Activated B cell treated with CpG ODN at 0.5 μM for 24 hours (primary cell): ENCODE measurements around the gene HHIPL1. TPM values are rescaled to one million over a fixed set of nuclear protein-coding genes. Genes with fewer than 3 reads are reported as not detected.

Source experiments
- ATAC-seq: fragments of 200-7000 bp; cut with Tn5 transposase; one replicate; pipeline ENCODE4 v1.10.0; 2021; ENCODE audit warnings: low read depth, mild to moderate bottlenecking, moderate library complexity
- CTCF ChIA-PET: fragments of 350-600 bp; sonication (Branson Sonifier 250); formaldehyde crosslinking; loops from one replicate; lab custom pipeline; 2021; ENCODE audit warnings: antibody characterized with exemption; lab: Charles Lee
- POLR2A ChIA-PET: fragments of 350-600 bp; sonication (Branson Sonifier 250); formaldehyde crosslinking; loops from one replicate; lab custom pipeline; 2021; ENCODE audit warnings: antibody characterized with exemption; lab: Charles Lee
- DNase-seq: peaks from one replicate; pipeline ENCODE4 v3.0.0; 2022
- H3K27ac Mint-ChIP-seq: one replicate; pipeline ENCODE4 v1.8.0; 2020; ENCODE audit warnings: mixed read lengths
- H3K27me3 Mint-ChIP-seq: one replicate; pipeline ENCODE4 v1.8.0; 2021; ENCODE audit warnings: mixed read lengths
- H3K36me3 Mint-ChIP-seq: one replicate; pipeline ENCODE4 v1.8.0; 2021; ENCODE audit warnings: low read depth, mixed read lengths
- H3K4me1 Mint-ChIP-seq: one replicate; pipeline ENCODE4 v1.8.0; 2021; ENCODE audit warnings: mixed read lengths
- H3K4me3 Mint-ChIP-seq: one replicate; pipeline ENCODE4 v1.8.0; 2020; ENCODE audit warnings: mild to moderate bottlenecking, mixed read lengths
- H3K9me3 Mint-ChIP-seq: one replicate; pipeline ENCODE4 v1.8.0; 2020; ENCODE audit warnings: mixed read lengths
- CTCF ChIP-seq: fragments of 200-600 bp; IDR thresholded peaks from one replicate; pipeline ENCODE4 v1.8.0; 2022; ENCODE audit warnings: antibody characterized with exemption, mild to moderate bottlenecking
- intact Hi-C: fragments of 100-400 bp; cut with micrococcal nuclease; formaldehyde crosslinking; loops from one replicate; pipeline ENCODE4 v1.15.1; 2024
- total RNA-seq: library from RNA; stranded (reverse); gene quantifications from 2 replicates; pipeline ENCODE4 v1.2.3, GENCODE V29; 2022

The HHIPL1 gene
- total RNA-seq, 1 donor from 2014 or later, result not detected

GRCh38 chr14:99616832-99617800, 27.8 kb upstream of the HHIPL1 start:
- ChIA-PET CTCF (no interaction called here), POLR2A (no interaction called here)
- no peaks in the 10 kb centered on the region for H3K9me3 Mint-ChIP-seq
- TF ChIP-seq CTCF, result no peak
- no peaks in the 10 kb centered on the region for H3K4me1 Mint-ChIP-seq
- H3K4me3 Mint-ChIP-seq, result no peak overlapping the region
- intact Hi-C loops, result no loop called here
- peaks cover 26% of the 10 kb centered on the region for H3K27me3 Mint-ChIP-seq
- no peaks in the 10 kb centered on the region for H3K36me3 Mint-ChIP-seq
- DNase-seq (no peak), ATAC-seq (no peak)
- H3K27ac Mint-ChIP-seq, result no peak overlapping the region

- H3K27me3 Mint-ChIP-seq, result peaks cover 48% of the 10 kb centered on the region
- ATAC-seq (no peak), DNase-seq (no peak)
- H3K27ac Mint-ChIP-seq, result no peak overlapping the region
- no peaks in the 10 kb centered on the region for H3K36me3 Mint-ChIP-seq
- TF ChIP-seq CTCF, result no peak
- H3K9me3 Mint-ChIP-seq, result no peaks in the 10 kb centered on the region
- CTCF ChIA-PET, result no interaction called here
- intact Hi-C loops, result loop anchor here (10.0 kb wide), 1 partner anchor 55 kb away; no protein-coding TSS in a partner anchor
- H3K4me1 Mint-ChIP-seq, result no peaks in the 10 kb centered on the region
- POLR2A ChIA-PET, result no interaction called here
- H3K4me3 Mint-ChIP-seq, result no peak overlapping the region
Observed at GRCh38 chr14:99619835-99620834, 24.8 kb upstream of the HHIPL1 start.

GRCh38 chr14:99621948-99622347, 23.0 kb upstream of the HHIPL1 start:
- H3K4me3 Mint-ChIP-seq, result no peak overlapping the region
- no peaks in the 10 kb centered on the region for H3K4me1 Mint-ChIP-seq
- no peaks in the 10 kb centered on the region for H3K36me3 Mint-ChIP-seq
- ATAC-seq, result no peak
- no peak overlapping the region for H3K27ac Mint-ChIP-seq
- peaks cover 36% of the 10 kb centered on the region for H3K27me3 Mint-ChIP-seq
- CTCF ChIA-PET, result no interaction called here
- H3K9me3 Mint-ChIP-seq, result no peaks in the 10 kb centered on the region
- DNase-seq, result no peak
- TF ChIP-seq CTCF, result no peak
- intact Hi-C loops, result loop anchor here (10.0 kb wide), 1 partner anchor 57 kb away; no protein-coding TSS in a partner anchor
- POLR2A ChIA-PET, result no interaction called here

- Mint-ChIP-seq H3K27me3 (peaks cover 30% of the 10 kb centered on the region), H3K9me3 (no peaks in the 10 kb centered on the region), H3K36me3 (no peaks in the 10 kb centered on the region), H3K4me3 (no peak overlapping the region), H3K4me1 (peaks cover 1% of the 10 kb centered on the region), H3K27ac (no peak overlapping the region)
- POLR2A ChIA-PET, result no interaction called here
- CTCF ChIA-PET, result no interaction called here
- DNase-seq, result no peak
- no peak for TF ChIP-seq CTCF
- ATAC-seq, result no peak
- intact Hi-C loops, result loop anchor here (10.0 kb wide), 1 partner anchor 59 kb away; no protein-coding TSS in a partner anchor
Observed at GRCh38 chr14:99624024-99624423, 20.9 kb upstream of the HHIPL1 start.
